Testis (tissue), 2 donors: ENCODE data around the gene EFR3B.

Experiments
- POLR2A ChIP-seq: fragments of 450-650 bp; IDR thresholded peaks from one replicate; pipeline ENCODE4 v1.6.1; 2017; ENCODE audit warnings: antibody characterized with exemption, mild to moderate bottlenecking, moderate library complexity
- TF ChIP-seq, protein P1 (sequence below), 3 experiments: fragments of 450-650 bp in 2 of 3; fragments of 200-600 bp in 1 of 3; sonication (generic) in 1 of 3; IDR thresholded peaks; one replicate each; pipeline ENCODE4 v1.5.1; 2016 to 2019; ENCODE audit warnings: antibody characterized with exemption in 3 of 3, mild to moderate bottlenecking in 2 of 3, moderate library complexity in 1 of 3

DNA sequence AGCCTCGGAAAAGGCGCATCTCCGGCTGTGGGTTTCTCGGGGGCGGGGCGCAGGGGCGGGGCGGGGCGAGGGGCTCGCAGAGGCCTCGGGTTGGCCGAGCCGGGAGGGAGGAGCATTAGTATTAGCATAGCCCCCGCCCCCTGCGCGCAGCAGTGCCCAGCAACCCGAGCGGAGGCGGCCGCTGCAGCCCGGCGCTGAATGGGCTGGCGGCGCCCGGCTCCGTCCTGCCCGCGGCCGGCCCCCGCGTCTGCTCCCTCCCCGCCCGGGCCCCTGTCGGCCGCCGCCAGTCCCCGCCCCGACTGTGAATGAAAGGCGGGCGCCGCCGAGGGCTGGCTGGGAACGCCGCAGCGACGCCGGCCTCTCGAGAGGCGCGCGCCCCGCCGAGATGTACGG is at the start of gene EFR3B:
- TF ChIP-seq, protein P1, sequence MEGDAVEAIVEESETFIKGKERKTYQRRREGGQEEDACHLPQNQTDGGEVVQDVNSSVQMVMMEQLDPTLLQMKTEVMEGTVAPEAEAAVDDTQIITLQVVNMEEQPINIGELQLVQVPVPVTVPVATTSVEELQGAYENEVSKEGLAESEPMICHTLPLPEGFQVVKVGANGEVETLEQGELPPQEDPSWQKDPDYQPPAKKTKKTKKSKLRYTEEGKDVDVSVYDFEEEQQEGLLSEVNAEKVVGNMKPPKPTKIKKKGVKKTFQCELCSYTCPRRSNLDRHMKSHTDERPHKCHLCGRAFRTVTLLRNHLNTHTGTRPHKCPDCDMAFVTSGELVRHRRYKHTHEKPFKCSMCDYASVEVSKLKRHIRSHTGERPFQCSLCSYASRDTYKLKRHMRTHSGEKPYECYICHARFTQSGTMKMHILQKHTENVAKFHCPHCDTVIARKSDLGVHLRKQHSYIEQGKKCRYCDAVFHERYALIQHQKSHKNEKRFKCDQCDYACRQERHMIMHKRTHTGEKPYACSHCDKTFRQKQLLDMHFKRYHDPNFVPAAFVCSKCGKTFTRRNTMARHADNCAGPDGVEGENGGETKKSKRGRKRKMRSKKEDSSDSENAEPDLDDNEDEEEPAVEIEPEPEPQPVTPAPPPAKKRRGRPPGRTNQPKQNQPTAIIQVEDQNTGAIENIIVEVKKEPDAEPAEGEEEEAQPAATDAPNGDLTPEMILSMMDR (IDR thresholded peaks at IDR 0.05) = peak in 1 of 3 experiments; percentile 12
- no peak for TF ChIP-seq POLR2A
